ENCODE data around the gene ASB5.
A peak's percentile ranks its signal among the peaks of the same experiment; 100 is the strongest.

Gene ASB5

GRCh38 chr4:176277162-176277904 is 8.3 kb upstream of the ASB5 start:
- peak; percentile 61 for DNase-seq (ENCODE audit: low read depth)

DNA sequence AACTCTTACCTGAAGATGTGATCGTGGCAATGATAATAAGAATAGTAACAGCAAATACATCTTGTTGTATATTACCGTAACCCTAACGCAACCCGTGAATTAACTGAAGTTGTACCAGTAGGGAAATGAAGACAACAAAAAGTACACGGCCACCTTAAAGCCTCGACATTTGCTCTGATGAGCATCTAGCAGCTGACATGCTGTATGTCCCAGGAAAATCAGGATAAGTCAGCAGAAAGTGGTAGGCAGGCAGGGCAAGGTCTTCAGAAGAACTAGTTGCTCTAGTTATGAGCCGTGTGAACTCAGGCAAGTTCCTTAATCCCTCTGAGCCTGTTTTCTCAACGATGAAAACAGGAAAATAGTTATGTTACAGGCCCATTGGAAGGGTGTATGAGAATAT is 7.7 kb upstream of the ASB5 start:
- DNase-seq (ENCODE audit: low read depth) = no peak

GRCh38 chr4:176274441-176274840 is 5.4 kb upstream of the ASB5 start:
- DNase-seq (ENCODE audit: low read depth) = no peak

DNA sequence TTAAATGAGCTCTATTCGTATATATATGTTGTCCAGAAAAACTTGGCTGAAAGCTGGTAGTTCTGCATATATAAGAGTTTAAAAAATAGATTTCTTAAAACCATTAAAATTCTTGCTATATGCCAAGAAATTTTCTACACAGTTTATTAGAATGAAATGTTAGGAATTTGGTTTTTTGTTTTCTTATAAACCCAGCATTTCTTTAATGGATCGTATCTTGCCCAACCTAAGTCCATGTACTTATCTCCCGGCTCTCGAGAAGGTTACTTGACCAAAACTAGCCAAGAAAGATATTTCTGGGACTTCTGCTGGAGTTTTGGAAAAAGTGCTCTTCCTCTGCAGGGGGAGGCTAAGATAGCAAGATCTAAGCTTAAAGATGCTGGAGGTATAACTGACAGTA is 4.7 kb upstream of the ASB5 start:
- DNase-seq (ENCODE audit: low read depth) = no peak

GRCh38 chr4:176272799-176273198 is 3.8 kb upstream of the ASB5 start:
- DNase-seq (ENCODE audit: low read depth) = no peak

DNA sequence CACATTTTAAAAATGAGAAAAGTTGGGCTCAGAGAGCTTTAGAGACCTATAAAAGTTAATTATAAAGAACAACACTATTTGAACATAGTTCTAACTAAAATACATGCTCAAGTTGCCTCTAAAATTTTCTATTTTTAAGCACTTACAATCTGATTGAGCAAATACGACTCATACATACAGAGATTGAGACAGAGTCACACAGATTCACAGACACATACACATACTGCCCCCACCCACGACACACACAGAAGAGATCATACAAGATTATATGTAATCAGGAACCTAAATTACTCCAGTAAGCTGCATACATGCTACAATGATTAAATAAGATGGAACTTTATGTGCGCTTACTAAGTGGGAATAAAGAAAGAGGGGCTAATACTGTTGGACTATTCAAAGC is 2.7 kb upstream of the ASB5 start:
- DNase-seq (ENCODE audit: low read depth) = no peak

DNA sequence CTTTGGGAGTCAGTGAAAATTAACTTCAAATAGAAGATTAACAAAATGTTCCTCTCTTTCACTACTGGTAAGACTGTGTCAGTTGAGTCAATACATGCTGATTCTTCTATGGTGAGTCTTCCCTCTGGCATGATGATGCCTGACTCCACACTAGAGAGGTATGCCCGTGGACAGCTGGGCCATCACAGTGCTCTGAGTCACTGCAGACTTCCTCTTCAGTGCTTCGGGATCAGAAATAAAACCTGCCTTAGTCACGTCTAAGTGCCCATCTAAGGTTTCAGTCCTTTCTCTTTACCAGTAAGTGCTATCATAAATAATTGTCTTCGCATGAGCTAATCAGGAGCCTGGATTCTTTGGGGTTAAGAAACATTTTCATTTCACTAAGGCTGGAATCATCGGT is 1.6 kb upstream of the ASB5 start:
- peak; percentile 97 for DNase-seq (ENCODE audit: low read depth)

- DNase-seq (ENCODE audit: low read depth) = no peak
Measured at GRCh38 chr4:176266026-176266425, 3.0 kb downstream of the ASB5 start.

DNA sequence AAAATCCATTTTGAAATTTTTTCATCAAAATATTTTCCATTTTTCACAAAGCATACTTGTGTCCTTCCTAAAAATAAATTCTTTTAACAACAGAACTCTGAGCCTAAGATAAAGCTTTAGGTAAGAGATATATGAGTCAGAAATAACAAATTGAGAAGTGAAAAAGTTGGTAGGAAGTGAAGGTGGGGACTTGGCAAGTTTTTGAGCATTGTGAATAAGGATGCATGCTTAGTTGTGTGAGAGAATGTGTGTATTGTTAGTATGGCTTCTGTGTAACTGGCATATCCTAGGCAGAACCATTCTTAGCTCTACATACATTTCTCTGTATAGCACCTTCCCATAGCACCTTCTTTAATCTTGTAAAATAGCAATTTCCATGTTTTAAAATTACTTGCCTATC is 6.8 kb downstream of the ASB5 start:
- DNase-seq (ENCODE audit: low read depth) = no peak

- DNase-seq (ENCODE audit: low read depth) = peak; percentile 25
Measured at GRCh38 chr4:176261481-176261880, 7.5 kb downstream of the ASB5 start.

GRCh38 chr4:176261018-176261417 is 8.0 kb downstream of the ASB5 start:
- no peak for DNase-seq (ENCODE audit: low read depth)

GRCh38 chr4:176259330-176260090 is 9.5 kb downstream of the ASB5 start:
- DNase-seq (ENCODE audit: low read depth) = peak; percentile 81

- no peak for DNase-seq (ENCODE audit: low read depth)
Measured at GRCh38 chr4:176258135-176258534, 10.9 kb downstream of the ASB5 start.

GRCh38 chr4:176256921-176257320 is 12.1 kb downstream of the ASB5 start:
- DNase-seq (ENCODE audit: low read depth) = no peak

- no peak for DNase-seq (ENCODE audit: low read depth)
Measured at GRCh38 chr4:176242764-176243347, 26.2 kb downstream of the ASB5 start.

DNA sequence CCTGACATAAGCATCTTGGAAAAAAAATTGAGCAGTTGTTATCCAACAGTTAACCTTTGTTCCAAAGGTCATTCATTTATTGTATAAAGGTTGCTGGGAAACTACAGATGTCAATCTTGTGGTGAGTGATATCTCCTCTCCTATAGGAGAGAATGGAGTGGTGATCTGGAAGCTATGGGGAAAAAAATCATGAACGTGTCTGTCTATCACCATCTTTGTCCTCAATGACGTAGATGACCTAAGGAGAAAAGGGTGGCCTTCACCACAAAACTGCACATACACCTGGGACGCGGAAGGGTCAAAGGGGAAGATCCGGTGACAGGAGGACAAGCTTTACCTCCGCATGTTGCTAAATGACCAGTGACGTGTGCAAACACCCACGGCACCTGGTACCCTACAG is 27.3 kb downstream of the ASB5 start:
- no peak for DNase-seq (ENCODE audit: low read depth)

GRCh38 chr4:176238826-176239225 is 30.2 kb downstream of the ASB5 start:
- no peak for DNase-seq (ENCODE audit: low read depth)

DNA sequence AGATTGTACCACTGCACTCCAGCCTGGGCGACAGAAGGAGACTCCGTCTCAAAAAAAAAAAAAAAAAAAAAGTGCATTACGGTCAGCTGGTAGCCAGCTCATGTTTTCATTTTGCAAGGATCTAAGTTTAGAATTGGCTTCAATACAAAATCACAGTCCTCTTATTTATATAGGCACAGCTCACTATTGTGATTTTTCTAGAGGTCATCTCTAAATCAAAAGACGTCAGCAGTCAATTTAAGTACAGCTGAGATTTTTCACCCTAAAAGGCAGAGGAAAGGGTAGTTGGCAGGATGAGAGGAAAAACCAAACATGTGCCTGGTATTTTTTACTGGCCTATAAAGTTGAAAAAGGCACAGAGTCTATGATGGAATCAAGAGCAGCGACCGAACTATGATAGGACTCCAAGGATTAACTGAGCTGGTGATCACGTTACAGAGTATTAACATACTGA is 30.8 kb downstream of the ASB5 start:
- peak; percentile 12 for DNase-seq (ENCODE audit: low read depth)

GRCh38 chr4:176236946-176237345 is 32.1 kb downstream of the ASB5 start:
- DNase-seq (ENCODE audit: low read depth) = peak; percentile 9

DNA sequence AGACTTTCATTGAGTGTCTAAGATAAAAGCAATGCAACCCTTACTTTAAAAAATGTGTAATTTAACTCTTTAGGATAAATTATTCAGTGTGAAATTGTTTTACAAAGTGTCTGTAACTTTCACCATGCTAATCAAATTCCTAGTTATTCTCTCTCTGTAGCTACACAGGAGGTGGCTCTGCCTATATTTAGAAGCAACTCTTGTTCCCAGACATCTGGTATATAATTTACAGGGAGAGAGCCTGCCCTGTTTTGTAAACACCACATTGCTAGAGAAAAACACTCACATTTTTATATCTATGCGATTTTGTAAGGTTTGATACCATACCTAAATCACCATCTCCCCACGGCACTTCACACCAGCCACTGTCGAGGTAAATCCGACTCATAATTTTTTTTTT is 38.2 kb downstream of the ASB5 start:
- DNase-seq (ENCODE audit: low read depth) = no peak

DNA sequence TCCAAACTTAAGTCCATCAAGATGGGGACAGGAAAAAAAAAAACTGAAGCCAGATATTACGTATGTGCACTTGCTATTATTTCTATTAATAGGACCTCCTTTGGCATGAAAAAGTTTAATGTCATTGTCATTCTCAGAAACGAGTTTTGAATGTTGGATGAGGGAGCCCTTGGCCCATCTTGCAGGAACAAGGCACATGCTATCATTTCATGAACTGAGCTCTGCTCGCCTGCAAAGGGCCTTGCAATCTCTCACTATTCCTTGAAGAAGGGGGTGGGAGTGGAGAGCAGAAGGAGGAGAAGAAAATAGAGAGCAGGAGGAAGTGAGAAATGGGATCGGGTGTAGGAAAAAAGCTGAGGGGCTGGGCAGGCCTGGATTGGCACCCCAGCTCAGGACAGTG is 39.4 kb downstream of the ASB5 start:
- no peak for DNase-seq (ENCODE audit: low read depth)

- no peak for DNase-seq (ENCODE audit: low read depth)
Measured at GRCh38 chr4:176226736-176227135, 42.3 kb downstream of the ASB5 start.

GRCh38 chr4:176223561-176223960 is 45.5 kb downstream of the ASB5 start:
- no peak for DNase-seq (ENCODE audit: low read depth)
